GM12874 (cell line): ENCODE data around the gene MCOLN1.

ENCODE experiments used
- TF ChIP-seq, protein P1 (sequence below): IDR thresholded peaks from 2 replicates; pipeline ENCODE4 v1.5.1; 2011; ENCODE audit warnings: low read depth, mild to moderate bottlenecking, control low read depth, low read length, moderate library complexity; ENCODE audit not compliant: insufficient read depth

Gene MCOLN1

DNA sequence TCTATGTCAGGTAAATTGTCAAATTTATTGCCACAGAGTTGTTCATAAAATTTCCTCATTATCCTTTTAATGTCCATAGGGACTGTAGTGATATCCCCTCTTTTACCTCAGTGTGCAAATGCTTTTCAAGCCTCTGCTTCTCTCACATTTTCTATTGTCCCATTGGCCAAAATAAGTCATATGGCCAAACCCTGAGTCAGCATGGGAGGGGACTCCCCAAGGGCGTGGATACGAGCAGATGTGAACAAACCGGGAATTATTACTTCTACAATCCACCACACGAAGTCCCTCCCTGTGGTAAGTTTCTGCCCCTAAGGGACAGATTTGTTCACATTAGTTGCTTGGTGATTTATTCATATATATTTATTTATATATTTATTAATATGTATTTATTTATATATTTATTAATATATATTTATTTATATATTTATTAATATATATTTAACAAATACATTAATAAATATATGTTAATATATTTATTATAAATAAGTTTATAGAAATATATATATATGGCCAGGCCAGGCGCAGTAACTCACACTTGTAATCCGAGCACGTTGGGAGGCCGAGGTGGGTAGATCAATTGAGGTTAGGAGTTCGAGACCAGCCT lies 53.1 kb downstream of the MCOLN1 start:
- TF ChIP-seq, protein P1, sequence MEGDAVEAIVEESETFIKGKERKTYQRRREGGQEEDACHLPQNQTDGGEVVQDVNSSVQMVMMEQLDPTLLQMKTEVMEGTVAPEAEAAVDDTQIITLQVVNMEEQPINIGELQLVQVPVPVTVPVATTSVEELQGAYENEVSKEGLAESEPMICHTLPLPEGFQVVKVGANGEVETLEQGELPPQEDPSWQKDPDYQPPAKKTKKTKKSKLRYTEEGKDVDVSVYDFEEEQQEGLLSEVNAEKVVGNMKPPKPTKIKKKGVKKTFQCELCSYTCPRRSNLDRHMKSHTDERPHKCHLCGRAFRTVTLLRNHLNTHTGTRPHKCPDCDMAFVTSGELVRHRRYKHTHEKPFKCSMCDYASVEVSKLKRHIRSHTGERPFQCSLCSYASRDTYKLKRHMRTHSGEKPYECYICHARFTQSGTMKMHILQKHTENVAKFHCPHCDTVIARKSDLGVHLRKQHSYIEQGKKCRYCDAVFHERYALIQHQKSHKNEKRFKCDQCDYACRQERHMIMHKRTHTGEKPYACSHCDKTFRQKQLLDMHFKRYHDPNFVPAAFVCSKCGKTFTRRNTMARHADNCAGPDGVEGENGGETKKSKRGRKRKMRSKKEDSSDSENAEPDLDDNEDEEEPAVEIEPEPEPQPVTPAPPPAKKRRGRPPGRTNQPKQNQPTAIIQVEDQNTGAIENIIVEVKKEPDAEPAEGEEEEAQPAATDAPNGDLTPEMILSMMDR, result no peak

DNA sequence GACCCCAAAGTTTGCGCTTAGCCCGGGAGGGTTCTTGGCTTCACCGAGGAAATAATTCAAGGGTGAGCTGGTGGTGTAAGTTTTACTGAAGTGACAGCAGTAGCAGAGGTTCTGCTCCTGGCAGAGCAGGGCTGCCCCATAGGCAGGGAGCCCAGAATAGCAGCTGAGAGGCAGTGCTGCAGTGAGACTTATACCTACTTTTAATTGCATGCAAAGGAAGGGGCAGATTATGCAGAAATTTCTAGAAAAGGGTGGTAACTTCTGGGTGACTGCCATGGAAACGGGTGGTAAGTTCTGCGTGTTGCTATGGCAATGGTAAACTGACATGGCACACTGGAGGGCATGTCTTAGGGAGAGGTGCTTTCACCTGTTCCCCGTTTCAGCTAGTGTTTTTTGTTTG lies 55.7 kb downstream of the MCOLN1 start:
- TF ChIP-seq, protein P1, result no peak

DNA sequence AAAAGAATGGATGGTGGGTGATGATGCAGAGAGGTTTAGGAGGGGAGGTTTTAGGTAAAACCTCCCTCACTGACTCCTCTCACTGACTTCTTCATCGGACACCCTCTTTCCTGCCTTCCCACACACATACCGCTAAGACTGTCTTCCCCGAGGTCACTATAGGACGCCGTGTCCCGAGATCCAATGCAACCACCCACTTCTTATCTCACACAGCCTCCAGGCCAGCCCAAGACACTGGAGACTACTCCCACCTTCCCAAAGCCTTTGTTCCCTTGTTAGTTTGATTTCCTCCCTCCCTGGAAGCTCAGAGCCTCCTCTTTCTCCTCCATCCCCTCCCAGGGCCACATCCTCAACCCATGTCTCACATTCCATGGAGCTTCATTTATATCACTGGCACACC lies 56.8 kb downstream of the MCOLN1 start:
- TF ChIP-seq, protein P1, result no peak

DNA sequence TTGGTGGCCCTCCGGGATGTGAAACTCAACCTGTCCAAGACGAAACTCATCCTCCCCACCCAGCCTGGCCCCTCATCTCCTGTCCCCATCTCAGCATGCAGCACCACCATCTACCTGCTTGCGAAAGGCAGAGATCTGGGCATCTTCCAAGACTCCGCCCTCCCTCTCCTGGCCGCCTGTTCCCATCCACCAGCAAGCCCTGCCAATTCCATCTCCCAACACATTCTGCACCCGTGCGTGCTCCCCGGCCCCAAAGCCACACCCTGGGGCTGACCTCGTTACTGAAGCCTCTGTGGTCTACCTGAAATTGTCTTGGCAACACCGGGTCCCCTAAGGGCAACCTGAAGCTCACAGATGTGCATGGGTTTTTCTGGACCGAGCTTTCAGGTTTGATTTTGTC lies 60.0 kb downstream of the MCOLN1 start:
- TF ChIP-seq, protein P1, result no peak
